Activated CD4-positive, alpha-beta memory T cell treated with anti-CD3 and anti-CD28 coated beads, Interleukin-2, amount 10 ng/mL, durations not matched to agents 7 days and 5 days (primary cell): ENCODE results near the gene ITGA2. TPM values are rescaled to one million over a fixed set of nuclear protein-coding genes. Genes with fewer than 3 reads are reported as not detected.
A peak's percentile ranks its signal among the peaks of the same experiment; 100 is the strongest.

Source experiments
- CTCF ChIA-PET: fragments of 350-600 bp; sonication (Branson Sonifier 250); formaldehyde crosslinking; loops from one replicate; lab custom pipeline; 2021; ENCODE audit warnings: antibody characterized with exemption, inconsistent platforms; lab: Charles Lee
- POLR2A ChIA-PET: fragments of 350-600 bp; sonication (Branson Sonifier 250); formaldehyde crosslinking; loops from one replicate; lab custom pipeline; 2021; ENCODE audit warnings: antibody characterized with exemption; lab: Charles Lee
- DNase-seq: peaks from one replicate; pipeline ENCODE4 v3.0.0-alpha.2; 2020
- H3K27ac Mint-ChIP-seq: one replicate; pipeline ENCODE4 v1.8.0; 2021; ENCODE audit warnings: mild to moderate bottlenecking, mixed read lengths
- H3K27me3 Mint-ChIP-seq: one replicate; pipeline ENCODE4 v1.8.0; 2021; ENCODE audit warnings: mixed read lengths
- H3K36me3 Mint-ChIP-seq: one replicate; pipeline ENCODE4 v1.8.0; 2021; ENCODE audit warnings: low read depth, mixed read lengths
- H3K4me1 Mint-ChIP-seq: one replicate; pipeline ENCODE4 v1.8.0; 2021; ENCODE audit warnings: mixed read lengths
- H3K4me3 Mint-ChIP-seq: one replicate; pipeline ENCODE4 v1.8.0; 2021; ENCODE audit warnings: mild to moderate bottlenecking, mixed read lengths
- H3K9me3 Mint-ChIP-seq: one replicate; pipeline ENCODE4 v1.8.0; 2021; ENCODE audit warnings: mixed read lengths
- total RNA-seq, 2 experiments: library from RNA; stranded (reverse); gene quantifications; one replicate each; pipeline ENCODE4 v1.2.3, GENCODE V29; 2021

The ITGA2 gene
- total RNA-seq, 2 experiments from 2014 or later: 10.2 to 11.2 TPM

DNA sequence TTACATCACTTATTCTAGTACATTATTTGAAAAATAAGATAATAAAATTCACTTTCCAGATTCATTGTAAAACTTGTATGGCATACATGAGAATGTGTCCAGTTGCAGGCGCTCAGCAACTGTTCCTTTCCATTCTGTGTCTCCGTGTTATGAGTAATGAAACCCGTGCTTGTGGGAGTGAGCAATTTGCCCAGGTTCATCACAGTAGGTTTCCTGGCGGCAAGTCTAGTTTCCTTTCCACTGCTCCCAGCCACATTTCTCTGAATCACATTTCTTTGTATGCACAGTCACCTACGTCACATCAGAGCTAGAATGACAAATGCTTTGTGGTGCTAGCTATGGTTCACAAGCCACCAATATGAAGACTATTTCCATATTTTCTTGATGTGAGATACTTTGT, 80.5 kb downstream of the ITGA2 start:
- no peaks in the 10 kb centered on the region for H3K27me3 Mint-ChIP-seq
- peak overlapping the region; percentile 70 for H3K27ac Mint-ChIP-seq
- ChIA-PET CTCF (interaction anchor here (0.6 to 2.7 kb wide), 16 partner anchors 8 to 123 kb away, joined by 3 to 16 read pairs (median 4); no protein-coding TSS in a partner anchor), POLR2A (interaction anchor here (0.9 to 3.4 kb wide), 12 partner anchors 13 to 270 kb away, joined by 3 to 15 read pairs (median 6); partner anchors contain the start of genes ITGA2 and MOCS2)
- H3K36me3 Mint-ChIP-seq: peaks cover 70% of the 10 kb centered on the region
- H3K4me1 Mint-ChIP-seq: peaks cover 29% of the 10 kb centered on the region
- DNase-seq: peak; percentile 82
- no peaks in the 10 kb centered on the region for H3K9me3 Mint-ChIP-seq
- H3K4me3 Mint-ChIP-seq: peak overlapping the region; percentile 1

GRCh38 chr5:53071298-53071697, 82.1 kb downstream of the ITGA2 start:
- H3K36me3 Mint-ChIP-seq: peaks cover 71% of the 10 kb centered on the region
- ChIA-PET CTCF (interaction anchor here (2.0 kb wide), 1 partner anchor 122 kb away, joined by 8 read pairs; no protein-coding TSS in a partner anchor), POLR2A (interaction anchor here (1.0 kb wide), 1 partner anchor 10 kb away, joined by 3 read pairs; no protein-coding TSS in a partner anchor)
- H3K4me1 Mint-ChIP-seq: peaks cover 29% of the 10 kb centered on the region
- H3K4me3 Mint-ChIP-seq: no peak overlapping the region
- no peak overlapping the region for H3K27ac Mint-ChIP-seq
- no peaks in the 10 kb centered on the region for H3K27me3 Mint-ChIP-seq
- no peaks in the 10 kb centered on the region for H3K9me3 Mint-ChIP-seq
- DNase-seq: no peak

DNA sequence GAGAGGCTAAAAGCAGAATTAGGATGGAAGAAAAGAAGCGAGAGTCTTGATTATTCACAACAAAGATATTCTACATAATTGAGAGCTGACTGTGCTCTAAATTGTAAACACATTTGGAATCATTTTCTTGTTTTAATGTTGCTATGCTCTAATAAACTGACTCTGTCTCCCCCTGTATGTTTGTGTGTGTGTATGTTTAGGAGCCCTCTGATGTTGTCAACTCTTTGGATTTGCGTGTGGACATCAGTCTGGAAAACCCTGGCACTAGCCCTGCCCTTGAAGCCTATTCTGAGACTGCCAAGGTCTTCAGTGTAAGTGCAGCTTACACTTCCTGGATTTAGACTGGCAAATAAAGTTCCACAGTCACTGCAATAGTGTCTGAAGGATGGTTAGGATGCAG, 82.6 kb downstream of the ITGA2 start:
- no peak for DNase-seq
- Mint-ChIP-seq H3K27ac (no peak overlapping the region), H3K4me1 (peaks cover 29% of the 10 kb centered on the region), H3K9me3 (no peaks in the 10 kb centered on the region), H3K27me3 (no peaks in the 10 kb centered on the region), H3K4me3 (no peak overlapping the region), H3K36me3 (peaks cover 74% of the 10 kb centered on the region)
- POLR2A ChIA-PET: interaction anchor here (1.0 kb wide), 1 partner anchor 10 kb away, joined by 3 read pairs; no protein-coding TSS in a partner anchor
- CTCF ChIA-PET: interaction anchor here (2.0 kb wide), 1 partner anchor 123 kb away, joined by 8 read pairs; no protein-coding TSS in a partner anchor

DNA sequence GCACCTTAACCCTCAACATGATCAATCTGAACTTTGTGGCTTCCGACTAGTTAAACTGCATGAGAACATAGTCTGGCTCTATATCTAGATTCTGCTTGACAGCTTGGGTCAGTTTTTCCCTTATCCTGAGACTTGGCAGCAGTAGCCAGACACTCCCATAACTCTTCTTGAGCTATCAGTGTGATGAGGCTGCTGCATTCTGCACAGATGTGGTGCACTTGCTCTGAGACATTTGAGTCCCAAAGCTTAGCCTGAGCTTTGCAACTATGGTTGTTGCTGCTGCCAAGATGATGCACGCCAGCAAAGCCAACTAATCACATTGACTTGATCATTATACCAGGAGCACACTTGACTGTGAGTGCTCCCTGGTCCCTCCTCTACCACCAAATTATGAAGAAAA, 84.2 kb downstream of the ITGA2 start:
- Mint-ChIP-seq H3K27ac (no peak overlapping the region), H3K4me3 (no peak overlapping the region)
- CTCF ChIA-PET: no interaction called here

DNA sequence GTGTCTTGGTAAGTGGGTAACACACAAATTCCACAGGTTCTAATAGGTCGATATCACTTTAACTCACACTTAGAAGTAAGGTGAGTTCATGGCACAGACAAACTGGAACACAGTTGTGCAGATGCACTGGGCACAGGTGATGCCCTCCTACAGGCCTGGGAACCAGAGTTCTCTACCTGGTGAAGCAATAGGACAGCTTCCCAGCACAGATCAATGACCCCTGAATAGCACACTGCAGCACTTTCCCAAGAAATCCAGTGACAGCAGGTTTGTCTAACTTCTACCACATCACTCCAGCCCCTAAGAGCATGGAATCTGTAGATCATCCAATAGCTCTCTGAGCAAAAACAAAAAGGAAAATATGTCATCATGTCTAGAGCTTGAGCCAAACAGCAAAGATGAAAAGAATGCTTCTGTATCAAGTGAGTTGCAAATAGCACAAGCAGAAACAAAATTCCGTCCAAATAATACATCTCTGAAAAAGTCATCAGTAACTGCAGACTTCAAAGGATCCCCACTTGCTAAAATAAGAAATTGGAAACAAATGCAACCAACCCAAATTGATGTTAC, 86.9 kb downstream of the ITGA2 start:
- ChIA-PET CTCF (no interaction called here), POLR2A (no interaction called here)
- no peak overlapping the region for H3K27ac Mint-ChIP-seq

More for the DNA sequence above, 84.2 kb downstream of the ITGA2 start:
- no peaks in the 10 kb centered on the region for H3K9me3 Mint-ChIP-seq
- POLR2A ChIA-PET: interaction anchor here (0.7 kb wide), 1 partner anchor 16 kb away, joined by 3 read pairs; no protein-coding TSS in a partner anchor
- no peaks in the 10 kb centered on the region for H3K27me3 Mint-ChIP-seq
- no peak for DNase-seq
- H3K36me3 Mint-ChIP-seq: peaks cover 79% of the 10 kb centered on the region
- H3K4me1 Mint-ChIP-seq: peaks cover 19% of the 10 kb centered on the region

DNA sequence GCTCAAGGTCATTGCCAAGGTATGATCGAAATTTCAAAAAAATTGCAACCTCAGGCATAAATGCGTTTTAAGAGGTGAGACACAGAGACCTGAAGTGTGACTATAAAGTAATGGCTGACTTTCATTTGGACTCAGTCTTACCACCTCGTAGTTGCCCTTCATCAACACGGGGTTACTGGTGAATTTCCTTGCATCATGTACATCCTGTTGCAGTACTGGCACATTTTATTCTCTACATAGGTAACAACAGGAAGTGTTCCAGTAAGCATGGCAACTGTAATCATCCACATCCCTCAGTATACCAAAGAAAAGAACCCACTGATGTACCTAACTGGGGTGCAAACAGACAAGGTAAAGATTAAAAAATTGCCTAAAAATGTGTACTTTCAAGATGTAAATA, 91.1 kb downstream of the ITGA2 start:
- POLR2A ChIA-PET: no interaction called here
- H3K9me3 Mint-ChIP-seq: no peaks in the 10 kb centered on the region
- no peak overlapping the region for H3K4me3 Mint-ChIP-seq
- CTCF ChIA-PET: no interaction called here
- peaks cover 84% of the 10 kb centered on the region for H3K36me3 Mint-ChIP-seq
- peaks cover 4% of the 10 kb centered on the region for H3K27me3 Mint-ChIP-seq
- H3K4me1 Mint-ChIP-seq: peaks cover 46% of the 10 kb centered on the region
- H3K27ac Mint-ChIP-seq: peak overlapping the region; percentile 22
- DNase-seq: no peak

More for the DNA sequence above, 86.9 kb downstream of the ITGA2 start:
- H3K4me1 Mint-ChIP-seq: peaks cover 19% of the 10 kb centered on the region
- H3K4me3 Mint-ChIP-seq: no peak overlapping the region
- H3K36me3 Mint-ChIP-seq: peaks cover 88% of the 10 kb centered on the region
- H3K9me3 Mint-ChIP-seq: no peaks in the 10 kb centered on the region
- DNase-seq: no peak
- no peaks in the 10 kb centered on the region for H3K27me3 Mint-ChIP-seq

- H3K36me3 Mint-ChIP-seq: peaks cover 70% of the 10 kb centered on the region
- peaks cover 5% of the 10 kb centered on the region for H3K27me3 Mint-ChIP-seq
- peaks cover 51% of the 10 kb centered on the region for H3K4me1 Mint-ChIP-seq
- H3K9me3 Mint-ChIP-seq: no peaks in the 10 kb centered on the region
- ChIA-PET POLR2A (interaction anchor here (1.3 kb wide), 1 partner anchor 42 kb away, joined by 4 read pairs; no protein-coding TSS in a partner anchor), CTCF (interaction anchor here (1.0 kb wide), 2 partner anchors 131 to 134 kb away, joined by 3 to 5 read pairs; no protein-coding TSS in a partner anchor)
- H3K4me3 Mint-ChIP-seq: no peak overlapping the region
- DNase-seq: no peak
- no peak overlapping the region for H3K27ac Mint-ChIP-seq
Measured at GRCh38 chr5:53083927-53084326, 94.8 kb downstream of the ITGA2 start.

DNA sequence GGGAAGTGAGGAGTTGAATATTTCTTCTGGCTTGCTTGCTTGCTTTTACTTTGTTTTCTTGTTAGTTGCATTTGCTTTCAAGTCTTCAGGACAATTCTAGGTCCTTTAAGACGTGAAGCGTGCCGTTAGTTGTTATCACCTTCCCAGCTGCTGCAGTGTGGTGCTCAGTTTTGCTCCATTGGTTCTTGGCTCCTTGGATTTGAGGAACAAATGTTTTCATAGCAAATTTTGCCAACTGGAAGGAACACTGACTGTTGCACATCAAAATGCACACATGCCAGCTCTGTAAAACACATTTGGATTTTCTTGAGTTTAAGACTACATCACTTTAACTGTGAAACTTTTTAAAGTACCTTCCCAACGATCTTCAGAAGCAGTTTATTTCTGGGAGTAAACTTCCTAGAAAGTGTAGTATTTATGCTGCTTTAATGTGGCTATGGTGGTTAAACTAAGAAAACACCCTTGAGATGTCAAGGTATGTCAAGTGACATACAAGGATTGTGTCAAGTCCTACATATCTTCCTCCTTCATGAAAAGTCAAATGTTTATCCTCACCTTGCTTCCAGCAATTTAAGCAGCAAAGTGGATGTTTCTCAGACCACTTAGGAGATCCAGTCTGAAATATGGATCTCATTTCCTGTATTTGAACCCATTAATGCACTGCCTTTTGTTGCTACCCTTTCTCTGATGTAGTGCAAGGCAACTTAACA, 95.5 kb downstream of the ITGA2 start:
- peaks cover 5% of the 10 kb centered on the region for H3K27me3 Mint-ChIP-seq
- H3K4me3 Mint-ChIP-seq: no peak overlapping the region
- peaks cover 57% of the 10 kb centered on the region for H3K4me1 Mint-ChIP-seq
- peaks cover 73% of the 10 kb centered on the region for H3K36me3 Mint-ChIP-seq
- no peak for DNase-seq
- ChIA-PET CTCF (interaction anchor here (1.0 kb wide), 1 partner anchor 132 kb away, joined by 3 read pairs; no protein-coding TSS in a partner anchor), POLR2A (interaction anchor here (1.3 kb wide), 1 partner anchor 43 kb away, joined by 4 read pairs; no protein-coding TSS in a partner anchor)
- no peaks in the 10 kb centered on the region for H3K9me3 Mint-ChIP-seq
- no peak overlapping the region for H3K27ac Mint-ChIP-seq

GRCh38 chr5:53087171-53087570, 98.0 kb downstream of the ITGA2 start:
- Mint-ChIP-seq H3K27ac (no peak overlapping the region), H3K36me3 (peaks cover 71% of the 10 kb centered on the region), H3K27me3 (peaks cover 9% of the 10 kb centered on the region), H3K4me3 (no peak overlapping the region), H3K4me1 (peaks cover 51% of the 10 kb centered on the region), H3K9me3 (no peaks in the 10 kb centered on the region)
- DNase-seq: no peak
- POLR2A ChIA-PET: interaction anchor here (0.6 to 1.6 kb wide), 3 partner anchors 17 to 55 kb away, joined by 3 to 5 read pairs (median 4); no protein-coding TSS in a partner anchor
- CTCF ChIA-PET: interaction anchor here (1.4 to 7.3 kb wide), 2 partner anchors 10 to 136 kb away, joined by 6 to 89 read pairs; no protein-coding TSS in a partner anchor

DNA sequence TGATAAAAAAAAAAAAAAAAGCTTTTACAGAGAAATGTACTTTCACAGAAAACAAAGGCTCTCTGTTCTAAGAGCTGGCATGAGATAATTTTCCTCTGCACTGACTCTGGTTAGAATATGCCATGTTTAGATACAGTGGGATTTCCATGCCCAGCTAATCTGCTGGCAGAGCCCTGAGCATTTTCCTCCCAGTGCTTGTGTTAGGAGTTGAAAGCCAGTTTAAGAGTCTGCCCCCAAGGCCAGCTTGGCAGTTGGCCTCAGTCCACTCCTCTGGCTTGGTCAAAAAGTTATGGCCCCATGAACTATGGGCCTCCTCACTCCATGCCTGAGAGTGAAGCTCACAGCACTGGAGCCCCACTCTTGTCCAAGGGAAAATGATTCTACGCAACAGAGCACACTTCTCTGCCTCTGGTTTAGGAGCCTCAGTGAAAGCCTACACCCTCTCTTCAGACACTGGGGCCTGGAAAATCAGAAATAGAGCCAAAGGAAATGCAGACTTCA, 98.5 kb downstream of the ITGA2 start:
- ChIA-PET CTCF (interaction anchor here (1.4 to 7.3 kb wide), 2 partner anchors 10 to 137 kb away, joined by 6 to 89 read pairs; no protein-coding TSS in a partner anchor), POLR2A (interaction anchor here (0.6 to 1.6 kb wide), 4 partner anchors 18 to 56 kb away, joined by 3 to 5 read pairs (median 4); partner anchors contain the start of gene MOCS2)
- Mint-ChIP-seq H3K27ac (no peak overlapping the region), H3K36me3 (peaks cover 69% of the 10 kb centered on the region), H3K4me3 (no peak overlapping the region), H3K27me3 (peaks cover 9% of the 10 kb centered on the region), H3K9me3 (no peaks in the 10 kb centered on the region), H3K4me1 (peaks cover 49% of the 10 kb centered on the region)
- no peak for DNase-seq

DNA sequence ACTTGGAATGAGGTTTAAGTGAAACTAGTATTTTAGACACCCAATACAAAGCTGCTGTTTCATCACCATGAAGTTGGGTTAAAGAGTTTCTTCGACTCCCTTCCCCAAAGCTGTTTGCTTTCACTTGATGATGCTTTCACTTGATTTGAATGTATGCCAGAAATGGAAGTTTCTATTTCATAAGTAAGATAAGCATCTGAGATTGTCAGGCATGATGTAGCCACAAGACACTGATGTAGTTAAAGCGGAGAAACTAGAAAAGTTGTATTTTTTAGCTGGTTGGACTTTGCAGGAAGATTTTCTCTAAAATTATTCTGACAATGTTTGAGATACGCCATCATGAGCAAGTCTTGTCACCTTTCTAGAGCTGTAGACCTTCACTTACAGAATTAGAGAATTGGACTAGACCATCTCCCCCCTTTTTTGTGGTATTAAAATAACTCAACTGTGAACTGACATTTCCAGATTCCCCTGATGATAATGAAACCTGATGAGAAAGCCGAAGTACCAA, 100.4 kb downstream of the ITGA2 start:
- POLR2A ChIA-PET: interaction anchor here (0.7 to 2.2 kb wide), 10 partner anchors 8 to 140 kb away, joined by 3 to 12 read pairs (median 4); partner anchors contain the start of gene MOCS2
- H3K4me3 Mint-ChIP-seq: peak overlapping the region; percentile 19
- CTCF ChIA-PET: interaction anchor here (0.8 to 7.3 kb wide), 8 partner anchors 8 to 146 kb away, joined by 3 to 89 read pairs (median 4); partner anchors contain the start of gene MOCS2
- no peaks in the 10 kb centered on the region for H3K9me3 Mint-ChIP-seq
- no peak for DNase-seq
- peaks cover 5% of the 10 kb centered on the region for H3K27me3 Mint-ChIP-seq
- H3K4me1 Mint-ChIP-seq: peaks cover 30% of the 10 kb centered on the region
- H3K27ac Mint-ChIP-seq: peak overlapping the region; percentile 54
- peaks cover 57% of the 10 kb centered on the region for H3K36me3 Mint-ChIP-seq

DNA sequence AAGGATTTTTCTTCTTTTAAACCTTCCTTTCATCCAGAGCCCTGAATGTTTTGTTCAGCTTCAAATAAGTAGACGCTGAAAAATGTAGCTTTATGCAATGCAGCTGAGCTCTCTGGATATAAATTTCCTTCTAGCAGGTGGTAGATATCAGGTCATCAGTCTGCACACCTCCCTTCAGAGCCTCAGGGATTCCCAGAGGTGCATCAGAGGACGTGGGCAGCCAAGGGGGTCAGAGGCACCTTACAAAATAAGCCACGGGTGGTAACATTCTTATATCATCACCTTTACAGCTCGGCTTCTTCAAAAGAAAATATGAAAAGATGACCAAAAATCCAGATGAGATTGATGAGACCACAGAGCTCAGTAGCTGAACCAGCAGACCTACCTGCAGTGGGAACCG, 101.1 kb downstream of the ITGA2 start:
- Mint-ChIP-seq H3K27ac (no peak overlapping the region), H3K27me3 (peaks cover 5% of the 10 kb centered on the region), H3K4me1 (peaks cover 23% of the 10 kb centered on the region), H3K36me3 (peaks cover 52% of the 10 kb centered on the region), H3K9me3 (no peaks in the 10 kb centered on the region), H3K4me3 (no peak overlapping the region)
- no peak for DNase-seq
- POLR2A ChIA-PET: interaction anchor here (1.0 to 2.2 kb wide), 6 partner anchors 8 to 141 kb away, joined by 3 to 12 read pairs (median 7); partner anchors contain the start of gene MOCS2
- CTCF ChIA-PET: interaction anchor here (1.4 to 7.3 kb wide), 4 partner anchors 21 to 146 kb away, joined by 5 to 89 read pairs (median 12); no protein-coding TSS in a partner anchor
